GM12873 (cell line): ENCODE data around the gene GSK3A.

ENCODE experiments used
- TF ChIP-seq, protein P1 (sequence below): IDR thresholded peaks from 2 replicates; pipeline ENCODE4 v1.5.1; 2012; ENCODE audit warnings: low read depth, mild to moderate bottlenecking, moderate library complexity, low read length, control low read depth; ENCODE audit not compliant: insufficient read depth; ENCODE audit errors: missing control alignments

GSK3A gene

DNA sequence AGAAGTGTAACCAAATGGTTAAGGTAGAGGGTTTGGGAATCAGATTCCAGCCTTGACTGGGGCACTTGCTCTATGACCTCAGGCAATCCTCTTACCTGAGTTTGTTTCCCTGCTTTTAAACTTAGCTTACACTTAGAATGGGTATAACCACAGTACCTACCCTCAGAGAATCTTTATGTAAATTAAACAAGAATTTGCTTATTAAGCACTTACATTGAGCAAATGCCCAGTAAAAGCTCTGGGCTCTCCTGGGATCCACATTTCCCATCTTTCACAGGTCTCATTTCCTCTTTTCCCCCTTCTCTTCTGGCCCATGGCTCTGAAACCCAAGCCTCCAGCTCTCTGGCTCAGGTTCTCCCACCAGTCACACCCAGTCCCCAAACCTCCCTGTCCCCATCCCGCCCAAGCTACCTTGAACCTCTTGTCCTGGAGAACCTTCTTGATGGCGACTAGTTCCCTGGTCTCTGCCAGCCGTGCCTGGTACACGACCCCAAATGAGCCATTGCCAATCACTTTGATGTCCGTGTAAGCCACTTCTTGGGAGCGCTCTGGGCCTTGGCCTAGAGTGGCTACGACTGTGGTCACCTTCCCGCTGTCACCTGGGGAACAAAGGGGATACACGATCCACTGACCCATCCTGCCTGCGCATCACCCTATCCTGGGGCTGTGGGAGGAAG lies 2.7 kb downstream of the GSK3A start:
- TF ChIP-seq, protein P1, sequence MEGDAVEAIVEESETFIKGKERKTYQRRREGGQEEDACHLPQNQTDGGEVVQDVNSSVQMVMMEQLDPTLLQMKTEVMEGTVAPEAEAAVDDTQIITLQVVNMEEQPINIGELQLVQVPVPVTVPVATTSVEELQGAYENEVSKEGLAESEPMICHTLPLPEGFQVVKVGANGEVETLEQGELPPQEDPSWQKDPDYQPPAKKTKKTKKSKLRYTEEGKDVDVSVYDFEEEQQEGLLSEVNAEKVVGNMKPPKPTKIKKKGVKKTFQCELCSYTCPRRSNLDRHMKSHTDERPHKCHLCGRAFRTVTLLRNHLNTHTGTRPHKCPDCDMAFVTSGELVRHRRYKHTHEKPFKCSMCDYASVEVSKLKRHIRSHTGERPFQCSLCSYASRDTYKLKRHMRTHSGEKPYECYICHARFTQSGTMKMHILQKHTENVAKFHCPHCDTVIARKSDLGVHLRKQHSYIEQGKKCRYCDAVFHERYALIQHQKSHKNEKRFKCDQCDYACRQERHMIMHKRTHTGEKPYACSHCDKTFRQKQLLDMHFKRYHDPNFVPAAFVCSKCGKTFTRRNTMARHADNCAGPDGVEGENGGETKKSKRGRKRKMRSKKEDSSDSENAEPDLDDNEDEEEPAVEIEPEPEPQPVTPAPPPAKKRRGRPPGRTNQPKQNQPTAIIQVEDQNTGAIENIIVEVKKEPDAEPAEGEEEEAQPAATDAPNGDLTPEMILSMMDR: no peak

DNA sequence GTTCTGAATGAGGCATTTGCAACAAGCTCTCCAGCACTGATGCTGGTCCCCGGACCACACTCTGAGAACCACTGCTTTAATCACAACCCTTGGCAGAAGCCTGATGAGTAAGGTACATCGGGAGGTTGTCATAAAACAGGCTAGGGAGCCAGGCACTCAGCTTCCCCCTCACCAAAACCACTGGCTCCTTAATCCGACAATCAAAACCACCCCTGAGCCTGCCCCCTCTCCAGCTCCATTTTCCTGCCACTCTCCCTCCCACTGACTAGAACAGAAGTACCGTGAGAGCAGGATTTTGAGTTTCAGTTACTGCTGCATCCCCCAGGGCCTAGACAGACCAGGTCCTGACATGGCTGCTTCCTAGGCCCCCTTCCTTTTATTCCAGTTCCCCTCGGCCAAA lies 7.2 kb downstream of the GSK3A start:
- TF ChIP-seq, protein P1: no peak

DNA sequence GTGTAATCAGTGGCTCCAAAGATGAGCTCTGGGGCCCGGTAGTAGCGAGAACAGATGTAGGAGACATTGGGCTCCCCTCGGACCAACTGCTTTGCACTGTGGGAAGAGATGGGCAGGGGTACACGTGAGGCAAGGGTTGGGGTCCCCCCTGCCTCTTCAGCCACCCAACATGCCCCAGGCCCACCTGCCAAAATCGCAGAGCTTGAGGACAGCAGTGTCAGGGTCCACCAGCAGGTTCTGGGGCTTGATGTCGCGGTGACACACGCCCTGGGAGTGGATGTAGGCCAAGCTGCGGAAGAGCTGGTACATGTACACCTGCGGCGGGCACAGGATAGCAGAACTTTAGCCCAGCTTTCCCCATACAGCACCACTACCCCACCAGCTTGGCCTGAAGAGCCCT lies 8.0 kb downstream of the GSK3A start:
- TF ChIP-seq, protein P1: no peak

DNA sequence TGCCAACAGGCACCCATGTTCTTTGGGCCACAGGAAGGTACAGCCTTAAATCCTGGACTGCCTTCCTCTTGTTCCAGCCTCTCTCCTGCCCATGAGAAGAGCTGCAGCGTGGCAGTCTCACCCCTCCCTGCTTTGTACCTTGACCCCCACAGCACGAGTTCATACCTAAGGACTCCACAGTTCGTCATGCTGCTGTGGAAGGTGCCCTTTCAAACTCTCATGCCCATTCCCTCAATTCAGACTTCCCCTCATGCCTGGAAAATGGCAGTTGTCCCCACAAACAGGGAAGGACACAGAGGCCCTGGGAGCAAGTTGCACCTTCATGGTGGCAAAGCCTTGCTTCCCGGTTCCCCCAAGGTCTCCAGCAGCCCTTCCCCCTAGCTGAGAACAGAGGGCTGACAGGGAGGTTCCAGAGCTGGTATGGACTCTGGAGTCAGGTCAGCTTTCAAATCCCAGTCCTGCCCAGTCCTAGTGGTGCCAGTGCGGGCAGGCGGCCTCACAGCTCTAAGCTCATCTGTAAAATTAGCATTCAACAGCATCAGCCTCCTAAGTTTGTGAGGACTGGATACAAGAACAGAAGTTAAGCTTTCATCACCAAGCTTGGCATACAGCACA lies 8.6 kb downstream of the GSK3A start:
- TF ChIP-seq, protein P1: no peak

DNA sequence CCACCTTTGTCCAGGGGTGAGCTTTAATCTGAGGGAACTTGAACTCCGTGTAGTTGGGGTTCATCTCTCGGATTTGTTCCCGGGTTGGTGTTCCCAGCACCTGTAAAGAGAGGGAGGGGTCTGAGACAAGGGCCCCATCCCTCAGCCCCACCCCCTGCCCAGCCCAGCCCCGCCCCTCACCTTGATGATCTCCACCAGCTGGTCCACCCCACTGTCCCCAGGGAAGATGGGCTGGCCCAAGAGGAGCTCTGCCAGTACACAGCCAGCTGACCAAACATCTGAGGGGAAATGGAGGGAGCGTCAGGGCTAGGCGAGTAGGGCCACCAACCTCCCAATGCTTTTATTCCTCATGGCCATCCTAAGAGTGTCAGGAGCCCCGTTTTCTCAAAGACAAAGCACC lies 9.3 kb downstream of the GSK3A start:
- TF ChIP-seq, protein P1: no peak

DNA sequence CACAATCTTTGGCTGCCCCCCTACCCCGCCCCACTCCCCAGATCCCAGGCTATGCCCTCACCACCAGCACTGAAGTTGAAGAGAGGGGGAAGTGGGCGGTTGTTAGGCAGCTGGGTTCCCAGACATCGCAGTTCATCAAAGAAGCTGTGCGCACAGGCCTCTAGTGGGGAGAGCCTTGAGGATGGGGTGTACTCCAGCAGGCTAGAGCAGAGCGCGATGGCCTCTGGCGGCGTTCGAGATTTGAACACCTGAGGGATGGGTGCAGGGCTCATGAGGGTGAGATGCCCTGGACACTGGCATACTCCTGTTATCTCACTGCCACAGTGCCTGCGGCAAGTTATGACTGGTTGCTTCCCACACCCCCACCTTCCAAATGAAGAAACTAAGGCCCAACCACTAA lies 10.0 kb downstream of the GSK3A start:
- TF ChIP-seq, protein P1: no peak

DNA sequence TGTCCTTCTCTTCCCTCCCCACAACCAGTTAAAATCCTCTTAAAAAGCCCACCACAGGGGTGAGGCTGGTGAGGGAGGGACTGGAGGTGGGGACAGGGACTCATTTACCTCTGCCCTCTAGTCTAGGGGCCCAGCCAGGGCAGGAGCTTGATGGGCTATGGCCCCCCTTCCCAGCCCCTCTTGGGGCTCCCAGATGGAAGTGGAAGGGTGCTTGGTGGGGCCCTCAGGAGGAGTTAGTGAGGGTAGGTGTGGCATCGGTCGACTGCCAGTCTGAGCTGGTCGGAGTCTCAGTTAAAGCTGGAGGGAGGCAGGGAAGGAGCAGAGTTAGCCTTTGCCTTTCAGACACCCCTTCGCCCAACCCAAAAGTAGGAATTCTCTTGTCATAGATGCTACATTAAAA lies 11.8 kb downstream of the GSK3A start:
- TF ChIP-seq, protein P1: no peak
